GM21515 (cell line): ENCODE results near the gene RTP1.
"Not testable (repeated sequence)": the region's sequence is repeated elsewhere in the genome, so short reads cannot be mapped to it uniquely, and the experiment has no call there.

Source experiments
- ATAC-seq: cut with Tn5 transposase; IDR thresholded peaks from one replicate; pipeline ENCODE4 v1.9.1; 2021; ENCODE audit not compliant: unreplicated experiment

RTP1 gene

GRCh38 chr3:187237741-187238140, 40.5 kb downstream of the RTP1 start:
- ATAC-seq, result no peak

- no peak for ATAC-seq
Observed at GRCh38 chr3:187238239-187238638, 41.0 kb downstream of the RTP1 start.

GRCh38 chr3:187238835-187239234, 41.5 kb downstream of the RTP1 start:
- ATAC-seq, result not testable (repeated sequence)

GRCh38 chr3:187242435-187242834, 45.1 kb downstream of the RTP1 start:
- no peak for ATAC-seq

- ATAC-seq, result no peak
Observed at GRCh38 chr3:187242900-187243299, 45.6 kb downstream of the RTP1 start.

- ATAC-seq, result no peak
Observed at GRCh38 chr3:187243933-187244524, 46.7 kb downstream of the RTP1 start.

- ATAC-seq, result no peak
Observed at GRCh38 chr3:187247398-187247797, 50.1 kb downstream of the RTP1 start.
